CD8-positive, alpha-beta memory T cell (primary cell): ENCODE results near the gene TIMM23B. TPM values are rescaled to one million over a fixed set of nuclear protein-coding genes. Genes with fewer than 3 reads are reported as not detected.
"Not testable (repeated sequence)": the region's sequence is repeated elsewhere in the genome, so short reads cannot be mapped to it uniquely, and the experiment has no call there.

Experiments
- CTCF ChIA-PET: fragments of 350-600 bp; sonication (Branson Sonifier 250); formaldehyde crosslinking; loops from one replicate; lab custom pipeline; 2021; ENCODE audit warnings: antibody characterized with exemption; lab: Charles Lee
- POLR2A ChIA-PET: fragments of 350-600 bp; sonication (Branson Sonifier 250); formaldehyde crosslinking; loops from one replicate; lab custom pipeline; 2021; ENCODE audit warnings: antibody characterized with exemption; lab: Charles Lee
- DNase-seq, 5 donors: peaks; one replicate each; pipeline versions ENCODE4 v3.0.0 to v3.0.0-alpha.2; 2020 to 2022; ENCODE audit warnings: mixed read lengths in 1 of 5
- H3K27ac ChIP-seq: one replicate; pipeline ENCODE4 v1.7.0; 2013; ENCODE audit warnings: low read depth, mild to moderate bottlenecking, low read length, moderate library complexity
- H3K27me3 ChIP-seq: 2 replicates; pipeline ENCODE4 v1.7.0; 2013; ENCODE audit warnings: low read length, mild to moderate bottlenecking; ENCODE audit not compliant: insufficient read depth, poor library complexity, severe bottlenecking
- H3K36me3 ChIP-seq: 2 replicates; pipeline ENCODE4 v1.7.0; 2013; ENCODE audit warnings: mild to moderate bottlenecking, low read length, moderate library complexity; ENCODE audit not compliant: insufficient read depth
- H3K4me1 ChIP-seq: 2 replicates; pipeline ENCODE4 v1.7.0; 2013; ENCODE audit warnings: mild to moderate bottlenecking, low read length, moderate library complexity; ENCODE audit not compliant: insufficient read depth
- H3K4me3 ChIP-seq: 2 replicates; pipeline ENCODE4 v1.7.0; 2013; ENCODE audit warnings: mild to moderate bottlenecking, low read length
- H3K9me3 ChIP-seq: 2 replicates; pipeline ENCODE4 v1.7.0; 2013; ENCODE audit warnings: mild to moderate bottlenecking, low read length
- H3K27ac Mint-ChIP-seq, 8 donors: one replicate each; pipeline ENCODE4 v1.8.0; 2020 to 2021; ENCODE audit warnings: mixed read lengths in 8 of 8, mild to moderate bottlenecking in 6 of 8, inconsistent platforms in 3 of 8, moderate library complexity in 3 of 8
- H3K27me3 Mint-ChIP-seq, 2 donors: one replicate each; pipeline ENCODE4 v1.8.0; 2020 to 2021; ENCODE audit warnings: mixed read lengths in 2 of 2, mild to moderate bottlenecking in 1 of 2, moderate library complexity in 1 of 2
- H3K36me3 Mint-ChIP-seq, 3 donors: one replicate each; pipeline ENCODE4 v1.8.0; 2020 to 2021; ENCODE audit warnings: mixed read lengths in 3 of 3, inconsistent platforms in 1 of 3, mild to moderate bottlenecking in 1 of 3
- H3K4me1 Mint-ChIP-seq, 3 donors: one replicate each; pipeline ENCODE4 v1.8.0; 2020 to 2021; ENCODE audit warnings: mixed read lengths in 3 of 3, inconsistent platforms in 1 of 3, mild to moderate bottlenecking in 1 of 3
- H3K4me3 Mint-ChIP-seq, 7 donors: one replicate each; pipeline ENCODE4 v1.8.0; 2020 to 2021; ENCODE audit warnings: mixed read lengths in 7 of 7, mild to moderate bottlenecking in 6 of 7, moderate library complexity in 4 of 7, inconsistent platforms in 2 of 7
- H3K9me3 Mint-ChIP-seq, 5 donors: one replicate each; pipeline ENCODE4 v1.8.0; 2020 to 2022; ENCODE audit warnings: mixed read lengths in 5 of 5, mild to moderate bottlenecking in 3 of 5, moderate library complexity in 2 of 5, inconsistent platforms in 1 of 5
- polyA plus RNA-seq: library from polyadenylated mRNA; unstranded; fragments of 300-500 nt; fragmentation: Illumina TruSeq; gene quantifications from one replicate; pipeline ENCODE4 v1.2.3, GENCODE V29; 2021
- total RNA-seq, 2 experiments: library from RNA; stranded (reverse); gene quantifications; one replicate each; pipeline ENCODE4 v1.2.3, GENCODE V29; 2021

TIMM23B gene
- total and polyA plus RNA-seq, 3 experiments from 2014 or later = 15.6 to 18.6 (median 17.5) TPM

DNA sequence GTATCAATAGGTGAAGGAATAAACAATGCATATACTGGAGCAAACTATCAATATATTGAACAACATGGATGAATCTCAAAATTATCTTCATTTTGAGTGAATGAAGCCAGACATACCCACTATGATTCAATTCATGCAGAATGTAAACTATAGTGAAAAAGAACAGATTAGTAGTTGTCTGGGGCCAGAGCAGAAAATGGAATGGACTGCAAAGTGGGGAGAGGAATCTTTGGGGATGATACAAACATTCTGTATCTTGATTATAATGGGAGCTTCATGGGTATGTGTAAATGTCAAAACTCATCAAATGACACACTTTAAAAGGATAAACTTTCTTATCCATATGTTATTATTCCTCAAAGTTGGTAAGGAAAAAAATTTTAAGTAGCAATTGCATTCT is 23.9 kb upstream of the TIMM23B start:
- Mint-ChIP-seq H3K36me3 (peaks cover 0 to 40% (median 8%) of the 10 kb centered on the region in 3 donors), H3K27ac (peak overlapping the region in 1 of 8 donors; percentile 48)
- H3K36me3 ChIP-seq, H3K27me3 ChIP-seq, H3K4me3 ChIP-seq, CTCF ChIA-PET, H3K4me1 ChIP-seq, POLR2A ChIA-PET, H3K9me3 ChIP-seq, H3K9me3 Mint-ChIP-seq, H3K4me1 Mint-ChIP-seq, H3K4me3 Mint-ChIP-seq, H3K27me3 Mint-ChIP-seq, DNase-seq, H3K27ac ChIP-seq: not testable (repeated sequence)

DNA sequence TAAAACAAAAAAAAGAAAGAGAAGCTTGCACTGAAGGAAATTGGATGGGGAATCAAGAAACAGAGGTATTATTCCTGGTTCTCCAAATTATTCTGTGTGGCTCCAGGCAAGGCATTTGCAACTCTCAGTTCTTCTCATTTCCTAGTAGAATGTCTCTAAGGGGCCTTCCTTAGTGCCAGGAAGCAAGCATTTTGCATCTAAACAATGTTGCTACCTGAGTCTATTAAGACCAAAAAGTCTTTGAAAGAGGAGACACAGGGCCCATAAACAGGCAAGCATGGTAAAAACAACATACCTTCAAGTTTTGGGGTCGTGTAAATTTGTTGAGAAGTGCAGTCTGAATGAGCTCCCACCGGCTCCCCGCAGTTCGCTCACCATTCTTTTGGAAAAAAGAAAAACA is 19.8 kb upstream of the TIMM23B start:
- peaks cover 0 to 37% (median 6%) of the 10 kb centered on the region in 3 donors for H3K36me3 Mint-ChIP-seq
- H3K27me3 ChIP-seq, CTCF ChIA-PET, H3K9me3 Mint-ChIP-seq, H3K36me3 ChIP-seq, DNase-seq, H3K27ac ChIP-seq, H3K4me3 ChIP-seq, H3K4me3 Mint-ChIP-seq, H3K27ac Mint-ChIP-seq, H3K4me1 Mint-ChIP-seq, H3K27me3 Mint-ChIP-seq, POLR2A ChIA-PET, H3K4me1 ChIP-seq, H3K9me3 ChIP-seq: not testable (repeated sequence)

DNA sequence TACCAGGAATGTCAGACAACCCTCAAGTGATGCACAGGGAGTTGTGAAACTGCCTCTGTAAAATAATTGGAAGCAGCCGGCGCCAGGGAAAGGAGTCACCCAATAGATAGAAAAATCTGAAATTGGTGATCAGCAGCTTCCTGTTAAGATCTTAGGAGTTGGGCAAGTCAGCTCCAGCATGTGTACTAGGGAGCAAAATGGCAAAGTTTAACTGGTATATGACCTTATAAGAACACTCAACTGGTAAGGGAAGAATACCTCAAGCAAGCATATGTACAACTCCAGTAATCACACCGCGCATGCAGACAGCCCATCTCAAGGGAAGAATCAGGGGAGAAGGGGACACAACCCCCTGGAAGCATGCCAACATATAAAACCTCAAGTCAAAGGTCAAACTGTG is 18.3 kb upstream of the TIMM23B start:
- POLR2A ChIA-PET, H3K27ac Mint-ChIP-seq, H3K27me3 Mint-ChIP-seq, H3K4me3 Mint-ChIP-seq, H3K27ac ChIP-seq, H3K4me1 ChIP-seq, CTCF ChIA-PET, H3K4me1 Mint-ChIP-seq, H3K9me3 Mint-ChIP-seq, H3K9me3 ChIP-seq, H3K4me3 ChIP-seq, H3K36me3 ChIP-seq, H3K27me3 ChIP-seq, DNase-seq: not testable (repeated sequence)
- peaks cover 0 to 38% (median 5%) of the 10 kb centered on the region in 3 donors for H3K36me3 Mint-ChIP-seq

DNA sequence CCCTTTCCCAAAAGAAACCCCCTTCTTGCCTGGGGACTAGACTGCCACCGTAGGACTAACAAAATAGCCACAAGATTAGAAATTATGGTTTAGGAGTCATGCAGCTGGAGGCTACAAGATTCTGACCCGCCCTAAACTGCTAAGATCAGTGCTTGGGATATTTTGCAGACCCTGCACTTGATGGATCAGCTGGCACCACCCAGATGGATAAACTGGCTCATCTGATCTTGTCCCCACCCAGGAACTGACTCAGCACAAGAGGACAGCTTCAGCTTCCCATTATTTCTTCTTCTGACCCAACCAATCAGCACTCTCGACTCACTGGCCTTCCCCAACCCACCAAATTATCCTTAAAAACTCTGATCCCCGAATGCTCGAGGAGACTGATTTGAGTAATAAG is 10.6 kb upstream of the TIMM23B start:
- POLR2A ChIA-PET, H3K27ac Mint-ChIP-seq, H3K36me3 ChIP-seq, H3K9me3 Mint-ChIP-seq, H3K27me3 ChIP-seq, DNase-seq, H3K27me3 Mint-ChIP-seq, H3K9me3 ChIP-seq, H3K27ac ChIP-seq, H3K4me3 Mint-ChIP-seq, H3K4me3 ChIP-seq, H3K4me1 ChIP-seq, CTCF ChIA-PET, H3K4me1 Mint-ChIP-seq: not testable (repeated sequence)
- peaks cover 0 to 38% (median 6%) of the 10 kb centered on the region in 3 donors for H3K36me3 Mint-ChIP-seq

DNA sequence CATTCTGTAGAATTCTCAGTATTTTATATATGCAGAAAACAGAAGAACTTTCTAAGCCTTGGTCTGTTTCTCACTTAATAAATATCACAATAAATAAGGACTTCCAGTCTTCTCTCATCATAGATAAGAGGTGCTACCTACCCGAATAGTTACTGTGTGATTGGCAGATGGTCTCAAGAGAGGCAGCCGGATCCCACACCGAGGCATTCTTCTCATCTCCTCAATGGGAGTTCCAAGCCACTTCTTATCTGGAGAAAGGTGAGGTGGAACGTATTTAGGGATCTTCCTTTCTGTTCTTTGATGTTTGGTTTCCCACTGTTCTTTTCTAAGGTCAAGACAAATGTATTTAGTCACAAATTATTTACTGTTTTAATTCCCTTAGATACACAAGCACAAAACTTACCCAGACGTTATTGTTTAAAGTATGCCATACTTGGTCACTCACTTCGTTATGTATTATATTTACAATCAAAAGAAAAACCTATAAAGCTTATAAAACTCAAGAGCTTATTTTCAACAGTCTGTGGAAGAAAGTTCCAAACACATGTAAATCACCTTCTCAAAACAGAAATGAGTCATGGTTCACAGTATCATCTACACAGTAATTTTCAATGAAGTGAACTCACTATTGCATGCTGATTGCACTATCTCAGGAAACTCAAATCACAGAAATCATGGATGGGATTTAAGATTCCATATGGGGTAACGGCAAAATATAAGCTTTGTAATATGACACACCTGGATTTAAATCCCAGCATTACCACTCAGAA is 9.7 kb upstream of the TIMM23B start:
- DNase-seq, H3K9me3 Mint-ChIP-seq, H3K27me3 ChIP-seq, CTCF ChIA-PET, H3K27ac ChIP-seq, H3K4me1 ChIP-seq, H3K9me3 ChIP-seq, H3K27me3 Mint-ChIP-seq, H3K36me3 ChIP-seq, H3K4me3 Mint-ChIP-seq, H3K4me3 ChIP-seq, H3K27ac Mint-ChIP-seq, POLR2A ChIA-PET: not testable (repeated sequence)
- H3K36me3 Mint-ChIP-seq = peaks cover 0 to 30% (median 2%) of the 10 kb centered on the region in 3 donors
- peaks cover 3 to 13% (median 9%) of the 10 kb centered on the region in 3 donors for H3K4me1 Mint-ChIP-seq

DNA sequence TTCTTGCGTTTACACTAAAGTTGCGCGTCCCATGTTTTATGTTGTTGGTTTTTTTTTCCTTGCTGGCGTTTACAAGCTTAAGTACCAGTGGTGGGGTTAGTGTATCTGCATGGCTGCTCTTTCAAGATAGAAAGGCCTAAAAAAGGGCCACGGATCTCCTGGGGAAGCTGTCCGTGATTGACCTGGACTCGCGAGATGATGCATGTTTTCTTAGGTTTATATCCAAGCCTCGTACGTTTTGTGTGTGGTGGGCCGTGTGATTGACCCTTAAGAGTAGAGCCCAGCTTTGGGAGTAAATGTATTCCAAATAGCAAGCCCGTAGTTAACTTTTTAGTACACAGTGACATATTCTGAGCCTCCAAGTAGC is 469 bp downstream of the TIMM23B start:
- CTCF ChIA-PET = not testable (repeated sequence)
- peaks cover 35 to 58% (median 38%) of the 10 kb centered on the region in 3 donors for H3K4me1 Mint-ChIP-seq
- POLR2A ChIA-PET = interaction anchor here (0.5 kb wide), 1 partner anchor 14 kb away, joined by 4 read pairs; no protein-coding TSS in a partner anchor

DNA sequence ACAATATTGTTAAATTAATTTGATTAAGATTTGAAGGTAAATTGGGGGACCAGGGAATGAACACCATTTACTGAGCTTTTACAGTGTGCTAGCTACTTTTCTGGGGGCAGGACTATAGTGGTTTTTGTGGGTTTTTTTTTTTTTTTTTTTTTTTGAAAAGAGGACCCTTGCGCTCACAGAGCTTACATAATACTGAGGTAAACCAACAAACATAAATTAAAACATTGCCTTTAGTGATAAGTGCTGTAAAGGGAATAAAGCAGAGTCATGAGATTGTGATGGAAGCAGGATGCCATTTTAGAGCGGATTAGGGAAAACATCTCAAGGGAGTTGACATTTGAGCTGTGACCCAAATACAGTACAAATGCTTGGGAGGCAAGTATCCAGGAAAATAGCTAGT is 1.8 kb downstream of the TIMM23B start:
- POLR2A ChIA-PET, H3K9me3 Mint-ChIP-seq, H3K36me3 ChIP-seq, H3K27me3 ChIP-seq, H3K9me3 ChIP-seq, CTCF ChIA-PET, H3K27ac ChIP-seq, H3K27me3 Mint-ChIP-seq, H3K4me3 ChIP-seq, DNase-seq: not testable (repeated sequence)
- peak overlapping the region in 5 of 7 donors; percentile 5 to 100 (median 27) for H3K4me3 Mint-ChIP-seq
- H3K36me3 Mint-ChIP-seq = peaks cover 0 to 29% (median 0%) of the 10 kb centered on the region in 3 donors
- peaks cover 33 to 51% (median 40%) of the 10 kb centered on the region in 3 donors for H3K4me1 Mint-ChIP-seq
- peaks cover 10% of the 10 kb centered on the region for H3K4me1 ChIP-seq
- H3K27ac Mint-ChIP-seq = peak overlapping the region in 3 of 8 donors; percentile 45 to 57 (median 56)

More for the DNA sequence above, 469 bp downstream of the TIMM23B start:
- H3K36me3 ChIP-seq, DNase-seq, H3K9me3 Mint-ChIP-seq, H3K9me3 ChIP-seq, H3K27me3 Mint-ChIP-seq, H3K27me3 ChIP-seq: not testable (repeated sequence)
- H3K4me1 ChIP-seq = peaks cover 10% of the 10 kb centered on the region
- Mint-ChIP-seq H3K27ac (peak overlapping the region; percentile 88 to 98 (median 96)), H3K4me3 (peak overlapping the region; percentile 97 to 100 (median 100)), H3K36me3 (peaks cover 0 to 25% (median 0%) of the 10 kb centered on the region in 3 donors)
- H3K27ac ChIP-seq = peak overlapping the region; percentile 69
- H3K4me3 ChIP-seq = peak overlapping the region; percentile 93

DNA sequence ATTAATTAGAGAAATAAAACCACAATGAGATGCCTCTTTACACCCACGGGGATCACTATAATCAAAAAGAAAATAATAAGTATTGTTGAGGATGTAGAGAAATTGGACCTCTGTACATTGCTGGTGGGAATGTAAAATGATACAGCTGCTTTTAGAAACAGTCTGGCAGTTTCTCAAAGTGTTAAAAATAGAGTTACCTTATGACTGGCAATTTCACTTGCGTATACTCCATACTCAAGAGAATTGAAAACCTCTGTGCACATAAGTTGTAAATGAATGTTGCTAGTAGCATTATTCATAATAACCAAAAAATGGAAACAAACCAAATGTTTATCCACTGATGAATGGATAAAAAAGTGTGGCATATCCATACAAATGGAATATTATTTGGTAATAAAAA is 6.3 kb downstream of the TIMM23B start:
- H3K36me3 ChIP-seq, H3K27me3 ChIP-seq, H3K27ac Mint-ChIP-seq, H3K4me3 ChIP-seq, H3K27ac ChIP-seq, H3K4me1 ChIP-seq, H3K27me3 Mint-ChIP-seq, POLR2A ChIA-PET, H3K9me3 Mint-ChIP-seq, DNase-seq, H3K9me3 ChIP-seq, CTCF ChIA-PET, H3K4me3 Mint-ChIP-seq: not testable (repeated sequence)
- H3K36me3 Mint-ChIP-seq = peaks cover 0 to 35% (median 0%) of the 10 kb centered on the region in 3 donors
- H3K4me1 Mint-ChIP-seq = peaks cover 17 to 33% (median 18%) of the 10 kb centered on the region in 3 donors
